Measurements from ENCODE around the gene NOL4L.

NOL4L gene

DNA sequence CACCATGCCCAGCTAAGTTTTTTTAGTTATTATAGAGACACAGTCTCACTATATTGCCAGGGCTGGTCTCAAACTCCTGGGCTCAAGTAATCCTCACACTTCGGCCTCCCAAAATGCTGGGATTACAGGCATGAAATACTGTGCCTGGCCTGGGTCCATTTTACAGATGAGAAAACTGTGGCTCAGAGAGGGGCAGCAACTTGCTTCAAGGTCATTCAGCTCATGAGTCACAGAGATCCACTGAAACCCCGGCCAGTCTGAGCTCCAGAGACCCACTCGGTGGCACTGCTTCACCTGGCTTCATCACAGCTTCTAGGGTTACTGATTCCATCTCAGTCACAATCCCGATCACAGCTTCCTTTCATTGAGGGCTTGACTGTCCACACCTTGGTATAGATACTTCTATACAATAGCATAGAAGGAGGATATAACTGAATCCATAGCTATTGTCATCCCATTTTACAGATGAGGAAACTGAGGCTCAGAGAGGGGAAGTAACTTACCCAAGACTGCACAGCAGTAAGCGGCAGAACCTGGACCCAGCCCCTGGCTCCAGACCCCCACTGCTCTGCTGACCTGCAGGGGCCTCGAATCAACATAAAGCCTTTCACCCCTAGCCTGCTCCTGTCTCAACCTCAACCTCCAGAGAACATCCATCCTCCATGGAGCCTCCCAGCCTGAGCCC is 11.8 kb downstream of the NOL4L start:
- DNase-seq = no peak

DNA sequence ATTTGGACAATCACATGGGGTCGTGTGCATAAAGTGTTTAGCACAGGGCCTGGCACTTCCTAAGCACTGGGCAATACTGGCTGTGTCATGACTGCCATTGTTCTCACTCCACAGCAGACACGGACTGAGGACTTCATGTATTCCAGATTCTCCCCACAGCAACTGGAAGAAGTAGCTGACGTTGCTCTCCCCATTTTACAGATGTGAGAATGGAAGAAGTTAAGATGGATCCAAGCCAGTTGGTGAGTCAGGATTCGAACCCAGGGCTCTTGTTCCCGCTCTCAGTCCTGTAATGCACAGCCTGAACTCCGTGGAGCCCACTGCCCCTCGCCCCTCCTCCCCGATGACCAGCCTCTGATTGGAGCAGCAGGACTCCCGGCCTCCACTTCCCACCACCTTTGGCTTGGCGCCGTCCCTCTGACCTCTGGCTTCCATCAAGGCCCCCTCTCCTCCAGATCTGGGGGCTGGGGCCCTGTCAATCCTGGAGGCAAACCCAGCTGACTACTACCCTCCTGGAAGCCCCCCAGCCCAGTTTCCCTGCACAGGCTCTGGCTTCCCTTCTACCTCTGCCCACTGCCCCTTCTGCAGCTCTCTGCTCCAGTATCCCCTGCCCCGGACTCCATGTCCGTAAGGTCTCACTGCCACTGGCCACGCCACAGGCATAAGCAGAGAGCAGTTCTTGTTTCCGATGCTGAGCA is 12.7 kb downstream of the NOL4L start:
- DNase-seq = no peak

DNA sequence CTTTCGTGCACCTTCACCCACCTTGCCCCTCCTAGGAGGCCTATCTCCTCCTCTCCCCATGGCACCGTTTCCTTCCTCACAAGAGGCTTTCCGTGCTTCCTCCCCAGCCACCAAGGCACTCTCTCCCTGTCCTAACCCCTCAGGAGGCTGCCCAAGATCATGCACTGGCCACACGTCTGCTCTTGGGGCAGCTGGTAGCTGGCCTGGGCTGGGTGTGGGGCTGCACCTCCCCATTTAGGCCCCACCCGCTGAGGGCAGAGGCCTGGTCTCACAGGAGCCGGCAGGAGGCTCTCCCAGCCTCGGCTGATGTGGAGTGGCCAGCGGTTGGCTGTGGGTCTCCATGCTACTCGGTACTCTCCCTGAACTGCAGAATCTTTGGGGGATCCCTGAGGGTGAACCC is 13.6 kb downstream of the NOL4L start:
- no peak for DNase-seq

DNA sequence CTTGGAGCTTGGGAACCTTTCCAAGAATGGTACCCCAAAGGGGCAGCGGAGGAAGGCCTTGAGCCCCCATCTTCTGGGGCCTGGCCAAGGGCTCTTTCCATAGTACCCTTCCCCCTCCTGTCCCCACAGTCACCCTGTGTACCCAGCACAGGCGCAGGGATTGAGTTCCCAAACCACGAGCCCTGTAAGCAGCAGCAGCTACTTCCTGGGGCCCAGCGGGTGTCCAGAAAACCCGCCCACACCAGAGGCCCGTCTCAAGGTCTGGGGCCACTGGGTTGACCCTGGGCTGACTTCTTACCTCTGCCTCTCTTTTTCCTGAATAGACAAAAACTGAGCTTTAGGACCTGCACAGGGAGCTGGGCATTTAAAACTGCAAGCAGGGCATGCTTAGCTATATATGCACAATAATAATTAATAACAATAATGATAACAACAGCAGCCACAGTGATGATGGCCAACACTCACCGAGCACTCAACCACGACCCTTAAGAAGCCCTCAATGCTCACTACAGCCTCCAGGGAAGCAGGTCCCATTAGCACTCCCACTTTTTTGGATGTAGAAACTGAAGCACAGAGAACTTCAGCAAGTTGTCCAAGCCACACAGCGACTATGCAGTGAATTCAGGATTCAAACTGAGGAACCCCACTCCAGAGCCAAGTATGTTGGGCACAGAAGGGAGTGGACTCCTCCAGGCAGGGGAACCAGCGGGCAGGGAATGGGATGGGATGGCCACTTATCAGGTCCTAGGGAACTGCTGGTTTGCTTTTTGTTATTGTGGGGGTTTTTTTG is 14.5 kb downstream of the NOL4L start:
- DNase-seq = no peak

DNA sequence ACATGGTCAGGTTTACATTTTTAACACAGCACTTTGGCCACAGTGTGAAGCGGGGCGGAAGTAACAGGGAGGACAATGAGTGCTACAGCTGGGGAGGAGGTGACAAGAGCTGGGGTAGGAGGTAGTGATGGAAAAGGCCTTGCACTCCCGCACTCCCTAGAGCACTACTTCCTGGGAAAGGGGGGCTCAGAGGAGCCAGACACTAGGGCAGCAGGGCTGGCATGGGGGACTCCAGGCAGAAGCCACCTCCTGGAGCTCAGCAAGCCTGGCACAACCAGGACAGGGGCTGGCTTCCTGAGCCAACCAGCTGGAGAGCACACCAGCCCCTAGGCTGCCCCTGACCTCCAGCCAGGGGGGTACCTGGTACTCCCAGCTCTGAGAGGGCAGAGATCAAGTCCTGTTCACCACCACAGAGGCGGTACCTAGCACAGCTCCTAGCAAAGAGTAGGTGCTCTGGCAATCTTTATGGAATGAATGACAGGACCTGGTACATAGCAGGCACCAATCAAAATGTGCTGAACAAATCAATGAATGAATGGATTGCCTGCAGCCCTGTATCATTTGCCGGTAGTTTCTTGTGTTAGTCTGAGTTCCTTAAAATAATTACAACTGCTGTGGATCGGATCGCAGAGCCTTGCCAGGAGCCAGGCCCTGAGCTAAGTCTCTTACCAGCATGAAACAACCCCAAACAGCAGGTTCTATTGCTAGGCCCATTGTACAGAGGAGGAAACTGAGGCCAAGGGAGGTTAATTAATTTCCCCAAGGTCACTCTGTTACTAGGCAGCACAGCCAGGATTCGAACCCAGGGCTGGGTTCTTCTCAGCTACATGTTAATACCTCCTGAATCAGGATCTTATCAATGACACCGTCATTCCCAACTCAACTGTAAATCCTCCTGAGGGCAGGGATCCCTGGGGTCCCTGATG is 15.5 kb downstream of the NOL4L start:
- no peak for DNase-seq

DNA sequence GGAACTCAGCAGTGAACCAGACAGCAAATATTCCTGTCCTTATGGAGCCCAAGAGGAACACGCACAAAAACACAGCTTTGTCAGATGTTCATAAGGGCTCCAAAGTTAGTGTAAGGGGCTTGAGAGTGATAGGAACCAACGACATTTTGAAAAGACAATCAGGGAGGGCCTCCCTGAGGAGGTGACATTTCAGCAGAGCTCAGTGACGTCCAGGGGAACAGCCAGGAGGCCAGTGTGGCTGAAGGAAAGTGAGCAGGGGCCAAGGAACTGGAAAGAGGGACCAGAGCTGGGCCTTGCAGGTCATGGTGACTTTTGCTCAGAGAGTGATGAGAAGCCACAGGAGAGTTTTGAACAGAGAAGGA is 16.1 kb downstream of the NOL4L start:
- no peak for DNase-seq

GRCh38 chr20:32567384-32568178 is 17.6 kb downstream of the NOL4L start:
- DNase-seq = no peak

DNA sequence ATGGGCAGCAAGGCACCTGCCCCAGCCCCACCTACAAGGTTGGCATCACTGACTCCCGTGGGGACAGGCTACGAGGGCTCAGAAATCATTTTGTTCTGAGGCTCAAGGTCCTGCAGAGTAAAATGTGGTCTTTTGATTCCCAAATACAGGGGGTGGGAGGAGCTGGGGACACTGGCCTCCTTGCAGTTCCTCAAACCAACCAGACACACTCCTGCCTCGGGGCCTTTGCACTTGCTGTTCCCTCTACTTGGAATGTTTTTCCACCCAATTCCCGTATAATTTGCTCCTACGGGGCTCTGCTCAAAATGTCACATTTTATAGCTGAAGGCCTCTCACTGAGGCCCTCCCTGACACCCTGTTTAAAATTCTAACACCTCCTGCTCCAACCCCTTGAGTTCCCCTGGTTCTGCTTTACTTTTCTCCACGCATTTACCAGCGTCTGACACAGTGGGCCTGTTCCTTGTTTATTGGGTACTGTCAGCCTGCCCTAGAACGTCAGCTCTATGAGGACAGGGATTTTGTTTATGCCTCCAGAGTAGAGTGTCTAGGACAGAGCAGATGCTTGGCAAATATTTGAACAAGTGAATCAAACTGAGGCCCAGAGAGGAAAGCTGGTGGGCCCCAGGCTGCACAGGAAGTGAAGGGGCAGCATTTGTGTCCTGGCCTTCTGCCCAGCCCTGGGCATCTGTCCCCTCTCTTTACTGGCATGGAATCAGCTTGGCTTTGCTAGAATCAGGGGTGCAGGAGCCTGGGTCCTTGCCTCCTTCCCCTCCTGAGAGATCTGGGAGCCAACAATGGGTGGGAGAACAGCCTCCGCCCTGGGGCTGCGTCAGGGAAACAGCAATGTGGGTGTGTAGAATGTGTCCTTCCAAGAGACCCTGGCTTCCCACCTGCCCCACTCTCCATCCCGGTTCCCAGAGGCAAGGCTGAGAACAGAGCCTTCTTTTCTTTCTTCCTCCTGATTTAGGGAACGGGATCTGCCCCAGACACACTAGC is 18.5 kb downstream of the NOL4L start:
- DNase-seq = no peak

GRCh38 chr20:32565735-32566032 is 19.4 kb downstream of the NOL4L start:
- DNase-seq = no peak

GRCh38 chr20:32564921-32565734 is 20.0 kb downstream of the NOL4L start:
- DNase-seq = no peak

DNA sequence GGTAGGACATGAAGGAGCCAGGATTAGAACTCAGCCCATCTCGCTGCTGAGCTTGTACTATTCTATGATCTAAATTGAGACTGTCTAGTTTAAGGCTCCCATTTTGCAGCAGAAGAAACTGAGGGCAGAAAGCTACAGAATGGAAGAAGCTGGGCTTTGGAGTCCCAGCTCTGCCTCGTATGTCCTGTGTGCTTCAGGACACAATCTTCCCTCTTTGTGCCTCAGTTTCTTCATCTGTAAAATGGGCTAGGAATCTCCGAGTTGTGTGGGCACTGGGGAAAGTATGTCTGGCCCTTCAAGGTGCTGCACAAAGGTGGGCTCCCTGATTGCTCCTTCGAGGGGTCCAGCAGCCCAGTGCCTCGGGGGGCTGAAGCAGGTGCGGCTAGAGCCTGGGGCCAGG is 20.7 kb downstream of the NOL4L start:
- DNase-seq = no peak

- DNase-seq = no peak
Observed at GRCh38 chr20:32563311-32564272, 21.5 kb downstream of the NOL4L start.

DNA sequence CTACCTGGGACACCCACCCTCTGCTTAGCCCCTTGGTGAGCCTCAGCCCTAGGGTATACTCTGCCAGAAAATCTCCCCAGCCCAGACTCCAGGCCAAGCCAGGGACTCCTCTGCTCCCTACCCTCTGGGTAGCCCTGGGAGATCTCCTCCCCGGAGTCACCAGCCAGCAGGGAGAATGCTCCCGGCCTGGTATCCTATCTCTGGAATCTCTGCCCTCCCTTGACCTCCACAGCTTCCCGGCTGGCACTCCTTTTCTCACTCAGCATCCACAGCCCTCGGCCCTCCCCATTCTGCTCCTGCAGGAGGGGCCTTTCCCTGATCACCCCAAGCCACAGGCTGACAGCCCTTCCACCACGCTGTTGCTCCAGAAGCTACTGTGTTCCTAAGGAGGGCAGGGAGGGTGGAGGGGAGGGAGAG is 22.6 kb downstream of the NOL4L start:
- no peak for DNase-seq

DNA sequence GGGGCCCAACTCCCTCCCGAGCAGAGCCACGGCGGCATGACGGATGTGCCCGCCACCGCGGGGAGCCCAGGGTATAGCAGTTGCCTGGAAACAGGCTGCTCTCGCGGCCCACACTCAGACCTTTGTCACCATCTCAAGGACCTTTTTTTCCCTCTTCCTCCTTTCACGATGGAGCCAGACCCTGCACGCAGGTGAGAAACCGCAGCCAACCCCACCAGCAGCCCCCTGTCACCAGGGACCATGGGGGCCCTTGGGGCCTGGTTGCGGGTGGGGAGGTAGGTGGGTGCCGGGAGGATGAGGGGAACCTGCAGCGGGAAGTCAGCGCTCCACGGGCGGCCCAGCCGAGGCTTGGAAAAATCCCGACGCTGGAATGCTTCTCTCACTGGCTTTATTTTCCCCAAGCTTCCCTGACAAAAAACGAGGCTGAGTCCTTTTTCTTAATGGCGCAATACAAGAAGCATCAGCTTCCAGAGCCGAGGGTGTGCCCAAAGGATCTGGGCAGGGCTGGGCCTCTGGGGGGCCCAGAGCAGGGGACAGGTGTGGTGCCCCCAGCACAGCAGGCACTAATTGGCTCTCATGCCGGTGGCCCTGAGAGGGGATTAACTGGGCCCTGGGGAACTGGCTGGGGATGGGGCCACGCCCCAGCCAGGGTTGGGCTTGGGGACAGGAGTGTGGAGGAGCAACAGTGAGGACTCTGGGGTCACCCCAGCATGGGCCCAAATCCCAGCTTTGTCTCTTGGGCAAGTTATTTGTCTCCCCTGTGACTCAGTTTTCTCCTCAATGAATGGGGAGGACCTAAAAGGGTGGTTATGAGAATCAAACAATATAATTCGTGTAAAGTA is 23.9 kb downstream of the NOL4L start:
- no peak for DNase-seq

GRCh38 chr20:32560482-32560988 is 24.6 kb downstream of the NOL4L start:
- no peak for DNase-seq

GRCh38 chr20:32559753-32560380 is 25.3 kb downstream of the NOL4L start:
- no peak for DNase-seq

DNA sequence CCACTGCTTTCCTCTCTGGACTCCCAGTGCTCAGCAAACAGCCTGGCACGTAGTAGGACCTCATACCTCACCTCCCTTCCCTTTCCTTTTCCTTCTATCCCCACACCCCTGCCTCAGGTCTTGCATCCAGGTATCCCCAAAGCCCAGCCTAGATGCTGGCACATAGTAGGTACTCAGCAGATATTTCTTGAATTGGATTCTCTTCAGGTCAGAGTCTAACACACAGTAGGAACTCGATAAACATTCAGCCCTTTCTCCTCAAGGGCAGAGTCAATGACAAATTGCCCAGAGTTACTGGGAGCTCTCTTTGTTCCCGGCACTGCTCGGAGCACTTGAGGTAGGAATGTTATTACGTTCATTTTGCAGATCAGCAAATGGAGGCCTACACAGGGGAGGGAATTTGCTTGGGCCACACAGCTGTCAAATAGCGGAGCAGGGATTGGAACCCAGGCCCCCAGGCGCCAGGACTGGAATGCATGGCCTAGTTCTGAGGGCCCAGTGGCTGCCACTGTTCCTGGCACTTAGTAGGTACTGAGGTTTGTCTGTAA is 25.9 kb downstream of the NOL4L start:
- DNase-seq = no peak
